GM12891 (cell line): ENCODE results near the gene RCBTB2.
"Not testable (repeated sequence)": the region's sequence is repeated elsewhere in the genome, so short reads cannot be mapped to it uniquely, and the experiment has no call there.

Experiments used
- DNase-seq: peaks from one replicate; pipeline ENCODE4 v3.0.0; 2011; ENCODE audit warnings: low spot score; ENCODE audit not compliant: insufficient read length
- FAIRE-seq: peaks from 2 replicates; lab custom pipeline; 2011; peaks lifted over from hg19 to GRCh38; lab: Jason Lieb, UNC
- PAX5 ChIP-seq: IDR thresholded peaks from 2 replicates; pipeline ENCODE4 v1.6.1; 2011; ENCODE audit warnings: low read length, moderate library complexity, mild to moderate bottlenecking; ENCODE audit not compliant: insufficient read depth, severe bottlenecking
- POLR2A ChIP-seq: IDR thresholded peaks from 2 replicates; pipeline ENCODE4 v1.6.1; 2011; ENCODE audit warnings: low read depth, low read length, control low read depth
- POLR2AphosphoS5 ChIP-seq: IDR thresholded peaks from 2 replicates; pipeline ENCODE4 v1.6.1; 2011; ENCODE audit warnings: low read depth, low read length, control low read depth
- POU2F2 ChIP-seq: IDR thresholded peaks from 2 replicates; pipeline ENCODE4 v1.6.1; 2011; ENCODE audit warnings: low read depth, mild to moderate bottlenecking, control low read depth, low read length, moderate library complexity
- SPI1 ChIP-seq: IDR thresholded peaks from 2 replicates; pipeline ENCODE4 v1.6.1; 2011; ENCODE audit warnings: low read depth, low read length, control low read depth
- TAF1 ChIP-seq: IDR thresholded peaks from 2 replicates; pipeline ENCODE4 v1.6.1; 2011; ENCODE audit warnings: low read depth, low read length, control low read depth

RCBTB2 gene

GRCh38 chr13:48476686-48477085 is 56.2 kb downstream of the RCBTB2 start:
- TF ChIP-seq POLR2AphosphoS5 (no peak), TAF1 (no peak), POLR2A (no peak), PAX5 (no peak), SPI1 (no peak)
- FAIRE-seq: peak; percentile 26
- no peak for DNase-seq

GRCh38 chr13:48476215-48476614 is 56.7 kb downstream of the RCBTB2 start:
- FAIRE-seq: peak; percentile 38
- DNase-seq: no peak
- no peak for TF ChIP-seq POLR2AphosphoS5
- peak; percentile 84 for TF ChIP-seq SPI1

- DNase-seq (no peak), FAIRE-seq (no peak)
- TF ChIP-seq PAX5 (no peak), SPI1 (no peak), POLR2A (no peak), TAF1 (no peak), POLR2AphosphoS5 (no peak), POU2F2 (no peak)
Observed at GRCh38 chr13:48475230-48475629, 57.6 kb downstream of the RCBTB2 start.

- FAIRE-seq: no peak
- TF ChIP-seq TAF1: no peak
- no peak for TF ChIP-seq SPI1
- no peak for TF ChIP-seq POLR2A
- no peak for TF ChIP-seq POU2F2
- no peak for TF ChIP-seq POLR2AphosphoS5
- no peak for TF ChIP-seq PAX5
- no peak for DNase-seq
Observed at GRCh38 chr13:48457578-48458242, 75.2 kb downstream of the RCBTB2 start.

- TF ChIP-seq TAF1: no peak
- no peak for TF ChIP-seq PAX5
- TF ChIP-seq POLR2A: no peak
- TF ChIP-seq POLR2AphosphoS5: no peak
- no peak for TF ChIP-seq POU2F2
- FAIRE-seq: no peak
- DNase-seq: no peak
Observed at GRCh38 chr13:48456546-48456945, 76.3 kb downstream of the RCBTB2 start.

GRCh38 chr13:48451196-48451595 is 81.7 kb downstream of the RCBTB2 start:
- not testable (repeated sequence) for DNase-seq, FAIRE-seq

- DNase-seq: no peak
- TF ChIP-seq POLR2AphosphoS5 (no peak), TAF1 (no peak), POU2F2 (no peak), SPI1 (no peak), PAX5 (no peak), POLR2A (no peak)
- FAIRE-seq: no peak
Observed at GRCh38 chr13:48449656-48450055, 83.2 kb downstream of the RCBTB2 start.

- no peak for DNase-seq
- TF ChIP-seq TAF1 (no peak), POLR2A (no peak), PAX5 (no peak), SPI1 (no peak), POU2F2 (no peak), POLR2AphosphoS5 (no peak)
- peak; percentile 50 for FAIRE-seq
Observed at GRCh38 chr13:48448959-48449614, 83.8 kb downstream of the RCBTB2 start.

- FAIRE-seq (peak; percentile 47), DNase-seq (no peak)
- TF ChIP-seq TAF1 (no peak), POLR2AphosphoS5 (no peak), PAX5 (no peak), POU2F2 (no peak), POLR2A (no peak), SPI1 (no peak)
Observed at GRCh38 chr13:48448285-48448958, 84.5 kb downstream of the RCBTB2 start.

- no peak for TF ChIP-seq PAX5
- no peak for TF ChIP-seq TAF1
- no peak for TF ChIP-seq POU2F2
- TF ChIP-seq POLR2AphosphoS5: no peak
- no peak for TF ChIP-seq POLR2A
- no peak for TF ChIP-seq SPI1
- no peak for DNase-seq
- FAIRE-seq: peak; percentile 5
Observed at GRCh38 chr13:48446464-48446863, 86.4 kb downstream of the RCBTB2 start.
